DOHH2 (cell line): Measurements from ENCODE around the gene MYO5C.

ENCODE experiments used
- H3F3A ChIP-seq: fragments of 200-600 bp; sonication (generic), shearing (Covaris generic); 2 replicates; pipeline ENCODE4 v1.6.0; 2016; ENCODE audit warnings: antibody characterized with exemption, mild to moderate bottlenecking; ENCODE audit not compliant: control insufficient read depth, insufficient read depth
- H3K27ac ChIP-seq: fragments of 200-600 bp; sonication (generic); 2 replicates; pipeline ENCODE4 v1.5.1; 2014; ENCODE audit warnings: low read depth, mild to moderate bottlenecking, low read length, moderate library complexity
- H3K27me3 ChIP-seq: fragments of 200-600 bp; sonication (generic); 2 replicates; pipeline ENCODE4 v1.6.1; 2014; ENCODE audit warnings: mild to moderate bottlenecking, low read length, mixed read lengths; ENCODE audit not compliant: control insufficient read depth
- H3K36me3 ChIP-seq: fragments of 200-600 bp; sonication (generic); 2 replicates; pipeline ENCODE4 v1.6.1; 2014; ENCODE audit warnings: mild to moderate bottlenecking, low read length, moderate library complexity, mixed read lengths; ENCODE audit not compliant: control insufficient read depth
- H3K4me1 ChIP-seq: fragments of 200-600 bp; sonication (generic); 2 replicates; pipeline ENCODE4 v1.6.1; 2014; ENCODE audit warnings: mild to moderate bottlenecking, low read length, mixed read lengths; ENCODE audit not compliant: control insufficient read depth
- H3K4me2 ChIP-seq: fragments of 200-600 bp; sonication (generic); 2 replicates; pipeline ENCODE4 v1.6.0; 2014; ENCODE audit warnings: mild to moderate bottlenecking, low read length, moderate library complexity
- H3K4me3 ChIP-seq: fragments of 200-600 bp; sonication (generic); 2 replicates; pipeline ENCODE4 v1.5.1; 2014; ENCODE audit warnings: mild to moderate bottlenecking, low read length, mixed read lengths
- H3K79me2 ChIP-seq: fragments of 200-600 bp; sonication (generic); 2 replicates; pipeline ENCODE4 v1.6.1; 2014; ENCODE audit warnings: mild to moderate bottlenecking, low read length, mixed read lengths; ENCODE audit not compliant: control insufficient read depth
- H3K9me2 ChIP-seq: fragments of 200-600 bp; sonication (generic); replicated peaks from 2 replicates; pipeline ENCODE4 v1.6.1; 2014; ENCODE audit warnings: mild to moderate bottlenecking, low read length, mixed read lengths; ENCODE audit not compliant: control insufficient read depth
- H3K9me3 ChIP-seq: fragments of 200-600 bp; sonication (generic); 2 replicates; pipeline ENCODE4 v1.6.1; 2014; ENCODE audit warnings: antibody characterized with exemption, low read length, mixed read lengths; ENCODE audit not compliant: control insufficient read depth, insufficient read depth
- H4K20me1 ChIP-seq: fragments of 200-600 bp; sonication (generic); 2 replicates; pipeline ENCODE4 v1.6.0; 2014; ENCODE audit warnings: low read depth, mild to moderate bottlenecking, antibody characterized with exemption, low read length, moderate library complexity; ENCODE audit not compliant: control insufficient read depth, insufficient read depth
- CTCF ChIP-seq: fragments of 200-600 bp; sonication (generic); IDR thresholded peaks from one replicate; pipeline ENCODE4 v1.5.1; 2014; ENCODE audit warnings: antibody characterized with exemption, mild to moderate bottlenecking, low read depth, low read length; ENCODE audit not compliant: poor library complexity, severe bottlenecking
- EZH2phosphoT487 ChIP-seq: fragments of 200-600 bp; sonication (generic); IDR thresholded peaks from 2 replicates; pipeline ENCODE4 v1.6.1; 2017; ENCODE audit warnings: borderline replicate concordance, mild to moderate bottlenecking, antibody characterized with exemption, low read length, moderate library complexity, mixed read lengths

The MYO5C gene

GRCh38 chr15:52186651-52187486 is 108.7 kb downstream of the MYO5C start:
- Histone ChIP-seq H3K27ac (no peak overlapping the region), H4K20me1 (no peaks in the 10 kb centered on the region), H3K9me2 (no peaks in the 10 kb centered on the region), H3K4me2 (no peak overlapping the region), H3K4me1 (peaks cover 21% of the 10 kb centered on the region), H3F3A (peaks cover 6% of the 10 kb centered on the region; the same call in 1 of the 2 replicates), H3K9me3 (no peaks in the 10 kb centered on the region), H3K27me3 (no peaks in the 10 kb centered on the region), H3K36me3 (no peaks in the 10 kb centered on the region), H3K79me2 (peaks cover 2% of the 10 kb centered on the region; the same call in 1 of the 2 replicates), H3K4me3 (no peak overlapping the region)
- no peak for TF ChIP-seq CTCF
- TF ChIP-seq EZH2phosphoT487 = no peak

- Histone ChIP-seq H3K27ac (no peak overlapping the region), H3K27me3 (no peaks in the 10 kb centered on the region), H3K79me2 (peaks cover 2% of the 10 kb centered on the region; the same call in 1 of the 2 replicates), H3K4me3 (no peak overlapping the region), H3K4me1 (peaks cover 35% of the 10 kb centered on the region), H4K20me1 (no peaks in the 10 kb centered on the region), H3K9me2 (no peaks in the 10 kb centered on the region), H3F3A (peaks cover 14% of the 10 kb centered on the region), H3K36me3 (no peaks in the 10 kb centered on the region), H3K4me2 (no peak overlapping the region), H3K9me3 (no peaks in the 10 kb centered on the region)
- no peak for TF ChIP-seq EZH2phosphoT487
- no peak for TF ChIP-seq CTCF
These were observed 110.4 kb downstream of the MYO5C start for GRCh38 chr15:52185151-52185561.

- Histone ChIP-seq H3K27ac (no peak overlapping the region), H3K9me2 (no peaks in the 10 kb centered on the region), H3K4me3 (no peak overlapping the region), H3K79me2 (peaks cover 2% of the 10 kb centered on the region; the same call in 1 of the 2 replicates), H3K4me1 (peaks cover 35% of the 10 kb centered on the region), H3K4me2 (no peak overlapping the region), H3K36me3 (no peaks in the 10 kb centered on the region), H3F3A (peaks cover 14% of the 10 kb centered on the region), H4K20me1 (no peaks in the 10 kb centered on the region), H3K9me3 (no peaks in the 10 kb centered on the region), H3K27me3 (no peaks in the 10 kb centered on the region)
- TF ChIP-seq EZH2phosphoT487 = no peak
- no peak for TF ChIP-seq CTCF
These were observed 110.9 kb downstream of the MYO5C start for GRCh38 chr15:52184721-52185120.
